ENCODE data around the gene CLDND1. TPM values are rescaled to one million over a fixed set of nuclear protein-coding genes. Genes with fewer than 3 reads are reported as not detected.

The CLDND1 gene
- total RNA-seq, 4 donors from 2014 or later: 70.2 to 112 (median 91.6) TPM

- Histone ChIP-seq H3K36me3 (no peaks in the 10 kb centered on the region), H3K9me3 (no peaks in the 10 kb centered on the region), H3K27ac (no peak overlapping the region), H3K4me1 (no peaks in the 10 kb centered on the region), H3K27me3 (no peaks in the 10 kb centered on the region), H3K4me3 (replicated peaks in 1 of 3) (no peak overlapping the region)
- intact Hi-C loops (cut with DNase I): no loop called here
- TF ChIP-seq CTCF (IDR thresholded peaks at IDR 0.05): no peak
- WGBS, 2 donors: 81 to 84% methylated on average over 6 of the region's 6 CpGs
- DNase-seq: no peak
Observed at GRCh38 chr3:98558100-98558827, 35.6 kb upstream of the CLDND1 start.

DNA sequence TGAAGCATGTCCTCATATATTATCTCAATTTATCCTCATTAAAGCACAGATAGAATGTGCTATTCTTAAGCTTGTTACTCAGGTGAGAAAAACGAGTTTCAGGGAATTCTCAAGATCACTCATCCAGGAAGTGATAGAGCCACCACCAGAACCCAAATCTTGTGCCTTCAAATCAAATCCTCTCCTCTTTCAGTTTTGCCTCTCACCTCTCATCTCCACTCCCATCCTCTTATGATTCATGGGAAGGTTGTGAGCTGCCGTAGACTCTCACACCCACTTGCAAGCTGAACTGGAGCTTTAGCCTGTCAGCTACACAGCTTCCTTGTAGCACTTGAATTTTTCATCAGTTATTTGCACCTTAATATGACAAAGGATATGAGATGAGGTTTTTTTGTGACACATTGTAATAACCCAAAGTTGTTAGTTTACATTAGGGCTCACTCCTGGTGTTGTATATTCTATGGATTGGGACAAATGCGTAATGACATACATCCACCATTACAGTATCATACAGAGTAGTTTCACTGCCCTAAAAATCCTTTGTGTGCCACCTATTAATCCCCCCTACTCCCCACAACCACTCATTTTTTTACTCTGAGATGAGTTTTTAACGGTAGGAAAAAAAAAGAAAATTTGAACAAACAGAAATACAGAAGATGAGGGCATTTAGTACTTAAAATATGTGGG is 34.8 kb upstream of the CLDND1 start:
- Histone ChIP-seq H3K27ac (no peak overlapping the region), H3K4me3 (replicated peaks in 1 of 3) (no peak overlapping the region), H3K36me3 (no peaks in the 10 kb centered on the region), H3K4me1 (no peaks in the 10 kb centered on the region), H3K9me3 (no peaks in the 10 kb centered on the region), H3K27me3 (no peaks in the 10 kb centered on the region)
- intact Hi-C loops (cut with DNase I): no loop called here
- TF ChIP-seq CTCF (IDR thresholded peaks at IDR 0.05) (no peak), POLR2A (IDR thresholded peaks at IDR 0.05) (no peak)
- 64 to 74% methylated on average over 4 of the region's 4 CpGs for WGBS, 2 donors
- no peak for DNase-seq

- Histone ChIP-seq H3K9me3 (no peaks in the 10 kb centered on the region), H3K4me3 (replicated peaks in 1 of 3) (no peak overlapping the region), H3K36me3 (no peaks in the 10 kb centered on the region), H3K27ac (no peak overlapping the region), H3K27me3 (no peaks in the 10 kb centered on the region), H3K4me1 (no peaks in the 10 kb centered on the region)
- intact Hi-C loops (cut with DNase I): no loop called here
- no peak for DNase-seq
- 73 to 82% methylated on average over 7 of the region's 7 CpGs for WGBS, 2 donors
- TF ChIP-seq CTCF (IDR thresholded peaks at IDR 0.05) (no peak), POLR2A (IDR thresholded peaks at IDR 0.05) (no peak)
Observed at GRCh38 chr3:98556164-98557130, 33.7 kb upstream of the CLDND1 start.

- DNase-seq: no peak
- Histone ChIP-seq H3K27ac (no peak overlapping the region), H3K4me1 (no peaks in the 10 kb centered on the region), H3K9me3 (no peaks in the 10 kb centered on the region), H3K36me3 (no peaks in the 10 kb centered on the region), H3K27me3 (no peaks in the 10 kb centered on the region), H3K4me3 (replicated peaks in 1 of 3) (no peak overlapping the region)
- intact Hi-C loops (cut with DNase I): no loop called here
- no peak for TF ChIP-seq POLR2A (IDR thresholded peaks at IDR 0.05)
- no peak for TF ChIP-seq CTCF (IDR thresholded peaks at IDR 0.05)
- 63 to 66% methylated on average over 4 of the region's 4 CpGs for WGBS, 2 donors
Observed at GRCh38 chr3:98555025-98555379, 32.3 kb upstream of the CLDND1 start.
